Right lung (tissue), 5 donors: Measurements from ENCODE around the gene DPY19L3. TPM values are rescaled to one million over a fixed set of nuclear protein-coding genes. Genes with fewer than 3 reads are reported as not detected.
"Not testable (repeated sequence)": the region's sequence is repeated elsewhere in the genome, so short reads cannot be mapped to it uniquely, and the experiment has no call there.

Source experiments
- DNase-seq, 2 donors: peaks; one replicate each; pipeline ENCODE4 v3.0.0-alpha.2; 2013
- polyA plus RNA-seq, 5 donors: library from polyadenylated mRNA; unstranded; fragments of 120-200 nt; gene quantifications; one replicate each; pipeline versions ENCODE4 v1.2.1 to v1.2.3, GENCODE V29; 2013; ENCODE audit warnings: inconsistent platforms in 1 of 5, low replicate concordance in 1 of 5; ENCODE audit not compliant: insufficient read length in 5 of 5, insufficient read depth in 1 of 5

DPY19L3 gene
- polyA plus RNA-seq, 5 donors, result 49.8 to 84.9 (median 67.1) TPM

DNA sequence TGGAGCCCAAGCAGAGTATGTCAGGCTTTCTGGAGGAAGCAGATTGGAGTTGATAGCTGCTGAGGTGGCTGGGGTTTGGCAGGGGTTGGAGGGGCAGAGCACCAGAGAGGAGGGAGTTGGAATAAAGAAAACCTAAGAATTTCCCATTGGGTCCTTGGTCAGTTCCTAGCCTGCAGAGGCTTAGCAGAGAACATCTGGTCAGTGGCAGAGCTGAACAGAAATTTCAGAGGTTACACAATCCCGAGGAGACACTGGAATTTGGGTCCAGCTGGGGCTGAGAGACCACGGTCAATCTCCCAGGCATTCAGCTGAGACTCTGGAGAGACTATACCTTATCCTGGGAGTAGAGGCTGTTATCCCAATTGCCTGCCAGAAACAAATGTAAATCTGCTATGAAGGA lies 84.4 kb downstream of the DPY19L3 start:
- DNase-seq, result no peak

GRCh38 chr19:32497391-32497790 lies 91.8 kb downstream of the DPY19L3 start:
- DNase-seq, result no peak

DNA sequence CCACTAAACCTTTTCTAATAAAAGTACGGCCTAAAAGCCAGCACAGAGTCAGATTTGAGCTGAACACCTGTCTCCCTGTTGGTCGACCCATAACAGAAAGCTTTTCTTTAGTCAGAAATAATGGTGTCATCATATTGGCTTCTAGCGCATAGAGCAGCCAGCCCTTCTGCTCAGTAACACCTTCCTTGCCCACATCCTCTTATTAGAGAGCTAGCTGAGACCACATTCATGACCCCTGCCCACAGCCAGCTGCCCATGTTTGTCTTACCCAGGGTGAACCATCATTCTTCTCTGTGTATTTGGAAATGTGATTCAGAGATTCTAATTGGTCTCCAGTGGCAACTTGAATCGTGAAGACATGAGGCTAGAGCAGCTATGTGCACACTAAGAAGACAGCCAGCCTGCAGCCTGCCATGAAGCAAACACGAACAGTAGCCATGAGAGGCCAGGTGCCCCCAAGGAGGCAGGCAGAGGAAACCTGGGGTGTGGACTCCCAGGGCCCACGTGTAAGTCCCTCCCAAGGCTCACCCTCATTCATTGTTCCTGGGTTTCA lies 93.2 kb downstream of the DPY19L3 start:
- DNase-seq, result no peak

GRCh38 chr19:32512498-32512897 lies 106.9 kb downstream of the DPY19L3 start:
- DNase-seq, result not testable (repeated sequence)

- no peak for DNase-seq
Observed at GRCh38 chr19:32519023-32519422, 113.5 kb downstream of the DPY19L3 start.

DNA sequence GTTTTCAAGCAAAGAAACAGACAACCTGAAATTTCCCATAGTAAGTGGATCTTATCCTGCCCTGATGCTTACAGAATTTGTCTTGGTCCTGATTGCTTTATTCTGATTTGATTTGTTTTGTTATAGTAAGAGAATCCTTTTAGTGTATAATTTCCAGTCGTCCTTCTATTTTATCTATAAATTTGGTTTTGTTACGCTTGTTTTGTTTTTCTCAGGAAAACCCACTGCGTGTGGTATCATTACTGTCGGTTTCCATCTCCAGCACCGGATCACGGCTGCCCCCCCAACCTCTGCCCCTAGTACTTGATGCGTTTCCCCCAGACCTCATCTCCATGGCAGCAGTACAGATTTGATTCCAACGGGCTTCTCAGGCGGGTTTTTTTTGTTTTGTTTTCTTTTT lies 117.4 kb downstream of the DPY19L3 start:
- no peak for DNase-seq

DNA sequence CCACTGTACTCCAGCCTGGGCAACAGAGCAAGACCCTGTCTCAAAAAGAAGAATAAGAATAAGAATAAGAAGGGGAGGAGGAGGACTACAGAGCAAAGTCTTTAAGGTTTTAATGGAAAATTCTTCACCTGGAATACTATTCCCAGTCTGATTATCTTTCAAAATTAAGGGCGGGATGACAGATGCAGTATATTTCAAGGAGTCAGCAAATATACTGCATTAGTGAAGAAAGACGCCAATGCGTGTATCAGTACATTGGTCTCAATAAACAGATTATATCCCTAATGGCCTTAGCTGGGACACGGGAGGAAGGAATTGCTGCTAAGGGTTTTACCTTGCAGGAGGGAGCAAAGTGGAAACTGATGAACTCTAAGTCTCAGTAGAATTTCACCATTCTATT lies 121.3 kb downstream of the DPY19L3 start:
- DNase-seq, result no peak

DNA sequence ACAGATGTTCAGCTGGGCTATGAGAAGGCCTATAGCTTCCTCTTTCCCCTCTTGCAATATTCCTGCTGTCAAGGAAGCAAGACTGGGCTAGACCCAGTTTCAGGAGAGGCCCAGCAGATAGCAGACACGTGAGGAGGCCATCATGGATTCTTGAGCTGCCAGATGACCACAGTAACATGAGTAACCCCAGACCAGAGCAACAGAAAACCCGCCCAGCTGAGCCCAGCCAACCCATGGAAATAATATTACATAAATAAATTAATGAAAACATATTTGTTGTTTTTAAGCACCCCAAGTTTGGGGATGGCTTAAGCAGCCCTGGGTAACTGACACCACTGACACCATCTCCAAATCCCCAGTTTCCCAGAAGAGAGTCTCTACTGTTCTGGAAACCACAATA lies 125.2 kb downstream of the DPY19L3 start:
- DNase-seq, result no peak

DNA sequence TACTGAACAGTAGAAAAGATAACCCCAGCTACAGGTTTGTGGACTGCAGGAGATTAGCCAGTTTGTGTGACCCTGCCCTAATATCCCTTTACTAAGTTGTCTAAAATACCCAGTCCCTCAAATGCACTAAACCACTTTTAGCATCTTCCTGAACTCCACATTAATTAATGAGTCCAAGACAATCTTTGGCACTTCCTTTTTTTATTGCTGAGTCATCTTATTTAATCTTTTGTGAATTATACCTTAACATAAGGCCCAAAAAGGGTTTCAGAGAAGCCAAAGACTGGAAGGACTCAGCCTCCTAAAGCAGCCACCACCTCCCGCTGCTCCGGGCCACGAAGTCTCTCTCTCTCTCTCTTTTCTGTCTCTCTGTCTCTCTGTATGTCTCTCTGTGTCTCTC lies 126.7 kb downstream of the DPY19L3 start:
- DNase-seq, result no peak

Other genes with a start within 250 kb of the DPY19L3 start
- gene ZNF507, start 60.2 kb upstream of the DPY19L3 start, polyA plus RNA-seq, result 10 to 100 TPM; 20.6 to 30.8 (median 30.0) TPM
- 100 to 1,000 TPM; 106 to 143 (median 131) TPM for gene PDCD5, start 175.4 kb downstream of the DPY19L3 start, polyA plus RNA-seq